NCI-H2107 treated with DMSO at 0.1 percent for 48 hours (cell line): ENCODE measurements around the gene DYDC2.
"Not testable (repeated sequence)": the region's sequence is repeated elsewhere in the genome, so short reads cannot be mapped to it uniquely, and the experiment has no call there.

Source experiments
- DNase-seq: peaks from one replicate; lab custom pipeline; 2025; ENCODE audit not compliant: unreplicated experiment; lab: John Stamatoyannopoulos, UW

DYDC2 gene

GRCh38 chr10:80356563-80356988 is at the start of gene DYDC2, which contains the start of gene DYDC1:
Gene DYDC2 (plus strand): TSS chr10:80356781. CDS start chr10:80362444, 5,663 bp downstream.
Gene DYDC1 (minus strand): TSS chr10:80356755. CDS start chr10:80352601, 4,154 bp downstream.
- DNase-seq, result peak; percentile 6

- DNase-seq, result no peak
Measured at GRCh38 chr10:80313523-80313922, 43.1 kb upstream of the DYDC2 start.

- no peak for DNase-seq
Measured at GRCh38 chr10:80315391-80315790, 41.2 kb upstream of the DYDC2 start.

- no peak for DNase-seq
Measured at GRCh38 chr10:80318742-80319141, 37.8 kb upstream of the DYDC2 start.

GRCh38 chr10:80319318-80319717 is 37.3 kb upstream of the DYDC2 start:
- DNase-seq, result no peak

- DNase-seq, result no peak
Measured at GRCh38 chr10:80319725-80320290, 36.8 kb upstream of the DYDC2 start.

GRCh38 chr10:80320377-80320776 is 36.2 kb upstream of the DYDC2 start:
- no peak for DNase-seq

GRCh38 chr10:80321183-80321582 is 35.4 kb upstream of the DYDC2 start:
- DNase-seq, result no peak

- DNase-seq, result no peak
Measured at GRCh38 chr10:80322158-80322557, 34.4 kb upstream of the DYDC2 start.

- no peak for DNase-seq
Measured at GRCh38 chr10:80322711-80323110, 33.9 kb upstream of the DYDC2 start.

- DNase-seq, result no peak
Measured at GRCh38 chr10:80323311-80323710, 33.3 kb upstream of the DYDC2 start.

GRCh38 chr10:80324086-80324485 is 32.5 kb upstream of the DYDC2 start:
- no peak for DNase-seq

- DNase-seq, result no peak
Measured at GRCh38 chr10:80324891-80325364, 31.7 kb upstream of the DYDC2 start.

- DNase-seq, result no peak
Measured at GRCh38 chr10:80333983-80334382, 22.6 kb upstream of the DYDC2 start.

GRCh38 chr10:80344276-80344675 is 12.3 kb upstream of the DYDC2 start:
- DNase-seq, result no peak

GRCh38 chr10:80344912-80345311 is 11.7 kb upstream of the DYDC2 start:
- DNase-seq, result no peak

- no peak for DNase-seq
Measured at GRCh38 chr10:80350251-80350650, 6.3 kb upstream of the DYDC2 start.

GRCh38 chr10:80351220-80351619 is 5.4 kb upstream of the DYDC2 start:
- DNase-seq, result no peak

- DNase-seq, result no peak
Measured at GRCh38 chr10:80356989-80357850, 639 bp downstream of the DYDC2 start.

GRCh38 chr10:80357851-80358125 is 1.2 kb downstream of the DYDC2 start:
- DNase-seq, result no peak

- DNase-seq, result not testable (repeated sequence)
Measured at GRCh38 chr10:80358925-80359324, 2.3 kb downstream of the DYDC2 start.

- no peak for DNase-seq
Measured at GRCh38 chr10:80359644-80360043, 3.1 kb downstream of the DYDC2 start.
